D341Med (cell line): ENCODE results near the gene TXNDC2.
"Not testable (repeated sequence)": the region's sequence is repeated elsewhere in the genome, so short reads cannot be mapped to it uniquely, and the experiment has no call there.

Experiments used
- DNase-seq: peaks from one replicate; pipeline ENCODE4 v3.0.0; 2012; ENCODE audit warnings: low spot score

The TXNDC2 gene

GRCh38 chr18:9885170-9886004, at the start of gene TXNDC2:
TXNDC2 (plus strand) TSS chr18:9885973; CDS start chr18:9886681, 708 bp downstream.
- no peak for DNase-seq

GRCh38 chr18:9838144-9838877, 47.5 kb upstream of the TXNDC2 start:
- no peak for DNase-seq

GRCh38 chr18:9839211-9839610, 46.6 kb upstream of the TXNDC2 start:
- DNase-seq = no peak

- DNase-seq = no peak
Observed at GRCh38 chr18:9839853-9840252, 45.9 kb upstream of the TXNDC2 start.

- no peak for DNase-seq
Observed at GRCh38 chr18:9841752-9842151, 44.0 kb upstream of the TXNDC2 start.

- DNase-seq = no peak
Observed at GRCh38 chr18:9842448-9842847, 43.3 kb upstream of the TXNDC2 start.

GRCh38 chr18:9845256-9845655, 40.5 kb upstream of the TXNDC2 start:
- no peak for DNase-seq

- DNase-seq = no peak
Observed at GRCh38 chr18:9846162-9846925, 39.4 kb upstream of the TXNDC2 start.

GRCh38 chr18:9848170-9848879, 37.4 kb upstream of the TXNDC2 start:
- DNase-seq = no peak

GRCh38 chr18:9849407-9850283, 36.1 kb upstream of the TXNDC2 start:
- DNase-seq = no peak

GRCh38 chr18:9850309-9850708, 35.5 kb upstream of the TXNDC2 start:
- DNase-seq = no peak

GRCh38 chr18:9851511-9851910, 34.3 kb upstream of the TXNDC2 start:
- DNase-seq = no peak

GRCh38 chr18:9852266-9853081, 33.3 kb upstream of the TXNDC2 start:
- DNase-seq = no peak

- no peak for DNase-seq
Observed at GRCh38 chr18:9854801-9855676, 30.7 kb upstream of the TXNDC2 start.

GRCh38 chr18:9855681-9856080, 30.1 kb upstream of the TXNDC2 start:
- no peak for DNase-seq

GRCh38 chr18:9856092-9856491, 29.7 kb upstream of the TXNDC2 start:
- DNase-seq = no peak

- DNase-seq = not testable (repeated sequence)
Observed at GRCh38 chr18:9857479-9857998, 28.2 kb upstream of the TXNDC2 start.

GRCh38 chr18:9858642-9859041, 27.1 kb upstream of the TXNDC2 start:
- no peak for DNase-seq

- no peak for DNase-seq
Observed at GRCh38 chr18:9859232-9859631, 26.5 kb upstream of the TXNDC2 start.
